Measurements from ENCODE around the gene SENP8. TPM values are rescaled to one million over a fixed set of nuclear protein-coding genes. Genes with fewer than 3 reads are reported as not detected.
A peak's percentile ranks its signal among the peaks of the same experiment; 100 is the strongest.
"Not testable (repeated sequence)": the region's sequence is repeated elsewhere in the genome, so short reads cannot be mapped to it uniquely, and the experiment has no call there.

Gene SENP8
- total RNA-seq, 3 donors from 2014 or later: 2.6 to 3.0 (median 2.9) TPM

DNA sequence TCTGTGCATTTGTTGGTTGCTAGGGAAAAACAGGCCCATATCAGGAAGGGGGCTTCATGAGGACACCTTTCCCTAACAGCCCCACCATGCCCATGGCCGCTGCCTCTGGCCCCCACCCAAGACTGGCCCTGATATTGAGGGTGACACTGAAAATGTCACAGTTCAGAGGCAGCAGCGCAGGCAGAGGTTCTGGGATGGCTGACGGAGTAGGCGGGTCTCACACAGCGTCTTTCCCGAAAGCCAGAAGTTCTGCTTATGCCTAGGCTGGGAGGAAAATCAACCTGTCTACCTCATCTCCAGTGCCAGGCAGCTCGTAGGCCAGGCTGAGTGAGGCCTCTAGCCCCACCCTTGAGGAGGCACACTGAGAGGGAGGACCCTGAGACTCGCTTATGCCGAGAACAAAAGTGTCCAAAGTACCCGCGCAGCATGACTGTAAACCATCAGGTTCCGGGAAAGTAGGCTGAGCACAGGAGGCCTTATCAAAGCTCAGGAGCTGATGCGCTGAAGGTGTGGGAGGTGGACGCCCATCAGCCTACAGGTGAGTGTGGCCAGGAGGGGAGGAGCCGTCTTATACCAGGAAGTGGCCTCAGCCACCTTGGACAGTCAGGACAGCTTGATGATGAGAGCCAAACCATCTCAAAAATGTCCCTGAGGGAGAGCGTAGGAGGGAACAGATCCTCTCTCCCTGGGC, 51.9 kb downstream of the SENP8 start:
- TF ChIP-seq, protein P1, sequence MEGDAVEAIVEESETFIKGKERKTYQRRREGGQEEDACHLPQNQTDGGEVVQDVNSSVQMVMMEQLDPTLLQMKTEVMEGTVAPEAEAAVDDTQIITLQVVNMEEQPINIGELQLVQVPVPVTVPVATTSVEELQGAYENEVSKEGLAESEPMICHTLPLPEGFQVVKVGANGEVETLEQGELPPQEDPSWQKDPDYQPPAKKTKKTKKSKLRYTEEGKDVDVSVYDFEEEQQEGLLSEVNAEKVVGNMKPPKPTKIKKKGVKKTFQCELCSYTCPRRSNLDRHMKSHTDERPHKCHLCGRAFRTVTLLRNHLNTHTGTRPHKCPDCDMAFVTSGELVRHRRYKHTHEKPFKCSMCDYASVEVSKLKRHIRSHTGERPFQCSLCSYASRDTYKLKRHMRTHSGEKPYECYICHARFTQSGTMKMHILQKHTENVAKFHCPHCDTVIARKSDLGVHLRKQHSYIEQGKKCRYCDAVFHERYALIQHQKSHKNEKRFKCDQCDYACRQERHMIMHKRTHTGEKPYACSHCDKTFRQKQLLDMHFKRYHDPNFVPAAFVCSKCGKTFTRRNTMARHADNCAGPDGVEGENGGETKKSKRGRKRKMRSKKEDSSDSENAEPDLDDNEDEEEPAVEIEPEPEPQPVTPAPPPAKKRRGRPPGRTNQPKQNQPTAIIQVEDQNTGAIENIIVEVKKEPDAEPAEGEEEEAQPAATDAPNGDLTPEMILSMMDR (IDR thresholded peaks at IDR 0.05): no peak
- DNase-seq: peak; percentile 75 to 87 (median 80)
- Histone ChIP-seq H3K36me3 (ENCODE audit: low read depth) (no peaks in the 10 kb centered on the region), H3K9me3 (no peaks in the 10 kb centered on the region), H3K4me1 (ENCODE audit: low read depth) (peaks cover 9% of the 10 kb centered on the region), H3K4me3 (no peak overlapping the region)
- intact Hi-C loops (cut with DNase I, micrococcal nuclease): no loop called here
- ATAC-seq: peak; percentile 96

DNA sequence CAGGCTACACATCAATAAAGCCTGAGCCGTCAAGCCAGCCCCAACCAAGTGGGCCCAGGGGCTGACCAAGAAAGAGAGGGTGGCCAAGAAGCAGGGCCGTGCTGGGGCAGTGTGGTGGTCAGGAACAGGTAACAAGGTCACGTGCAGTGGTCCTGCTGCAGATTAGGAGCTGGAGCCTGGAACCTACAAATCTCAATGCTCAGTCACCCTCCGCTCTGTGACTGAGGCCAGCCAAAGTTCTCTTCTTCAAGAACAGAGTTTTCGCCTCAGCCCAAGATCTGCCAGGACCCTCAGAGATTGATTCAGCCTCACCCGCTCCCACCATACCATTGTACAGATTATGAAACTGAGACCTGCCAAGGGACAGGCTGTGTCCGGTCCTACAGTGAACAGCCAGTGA, 52.5 kb downstream of the SENP8 start:
- intact Hi-C loops (cut with DNase I, micrococcal nuclease): no loop called here
- H3K4me3 ChIP-seq: no peak overlapping the region
- ATAC-seq: no peak
- H3K36me3 ChIP-seq (ENCODE audit: low read depth): no peaks in the 10 kb centered on the region
- no peak for DNase-seq
- no peaks in the 10 kb centered on the region for H3K9me3 ChIP-seq
- H3K4me1 ChIP-seq (ENCODE audit: low read depth): peaks cover 9% of the 10 kb centered on the region
- TF ChIP-seq, protein P1 (IDR thresholded peaks at IDR 0.05): no peak

DNA sequence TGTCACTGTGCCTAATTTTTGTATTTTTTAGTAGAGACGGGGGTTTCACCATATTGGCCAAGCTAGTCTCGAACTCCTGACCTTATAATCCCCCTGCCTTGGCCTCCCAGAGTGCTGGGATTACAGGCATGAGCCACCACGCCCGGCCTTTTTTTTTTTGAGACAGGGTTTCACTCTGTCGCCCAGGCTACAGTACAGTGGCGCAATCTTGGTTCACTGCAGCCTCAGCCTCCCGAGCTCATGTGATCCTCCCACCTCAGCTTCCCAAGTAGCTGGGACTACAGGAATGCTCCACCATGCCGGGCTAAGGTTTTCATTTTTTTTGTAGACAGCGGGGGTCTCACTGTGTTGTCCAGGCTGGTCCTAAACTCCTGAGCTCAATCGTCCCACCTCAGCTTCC, 53.8 kb downstream of the SENP8 start:
- H3K4me1 ChIP-seq (ENCODE audit: low read depth); H3K9me3 ChIP-seq; intact Hi-C loops (cut with DNase I, micrococcal nuclease); DNase-seq; H3K4me3 ChIP-seq; H3K36me3 ChIP-seq (ENCODE audit: low read depth); ATAC-seq: not testable (repeated sequence)

DNA sequence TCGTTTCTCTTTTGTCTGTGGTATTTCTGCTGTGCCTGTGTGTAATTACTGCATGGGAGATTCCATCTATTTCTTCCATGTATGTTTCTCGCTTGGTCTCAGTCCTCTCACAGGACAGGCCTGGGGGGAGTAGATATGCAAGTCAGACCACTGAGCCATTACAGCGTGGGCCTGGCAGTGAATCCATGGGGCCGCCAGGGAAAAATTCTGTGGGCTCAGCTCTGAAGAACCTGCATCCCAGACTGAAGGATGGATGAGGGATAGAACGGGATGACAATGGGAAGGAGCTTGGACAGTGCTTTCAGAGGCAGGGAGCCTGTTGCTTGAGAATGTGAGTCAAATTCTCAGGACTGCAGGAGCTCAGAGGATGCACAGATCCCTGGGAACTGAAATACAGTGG, 54.6 kb downstream of the SENP8 start:
- TF ChIP-seq, protein P1 (IDR thresholded peaks at IDR 0.05): no peak
- Histone ChIP-seq H3K4me1 (ENCODE audit: low read depth) (peaks cover 9% of the 10 kb centered on the region), H3K4me3 (no peak overlapping the region), H3K36me3 (ENCODE audit: low read depth) (no peaks in the 10 kb centered on the region), H3K9me3 (no peaks in the 10 kb centered on the region)
- ATAC-seq (no peak), DNase-seq (no peak)
- intact Hi-C loops (cut with DNase I, micrococcal nuclease): no loop called here

DNA sequence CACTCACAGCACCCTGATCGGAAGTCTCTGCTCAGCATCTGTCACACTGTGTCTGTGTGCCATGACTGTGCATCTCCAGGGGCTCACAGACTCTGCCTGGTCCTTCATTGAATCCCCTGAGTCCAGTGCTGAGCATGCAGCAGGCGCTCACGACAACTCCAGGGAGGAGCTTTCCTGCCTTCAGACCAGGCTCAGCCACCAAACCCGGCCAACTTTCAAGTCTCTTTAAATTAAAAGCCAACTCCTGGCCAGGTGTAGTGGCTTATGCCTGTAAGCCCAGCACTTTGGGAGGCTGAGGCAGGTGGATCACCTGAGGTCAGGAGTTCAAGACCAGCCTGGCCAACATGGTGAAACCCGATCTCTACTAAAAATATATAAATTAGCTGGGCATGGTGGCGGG, 55.2 kb downstream of the SENP8 start:
- TF ChIP-seq, protein P1 (IDR thresholded peaks at IDR 0.05): no peak
- Histone ChIP-seq H3K4me1 (ENCODE audit: low read depth) (peaks cover 9% of the 10 kb centered on the region), H3K4me3 (no peak overlapping the region), H3K9me3 (no peaks in the 10 kb centered on the region), H3K36me3 (ENCODE audit: low read depth) (no peaks in the 10 kb centered on the region)
- ATAC-seq (no peak), DNase-seq (no peak)
- intact Hi-C loops (cut with DNase I, micrococcal nuclease): no loop called here

DNA sequence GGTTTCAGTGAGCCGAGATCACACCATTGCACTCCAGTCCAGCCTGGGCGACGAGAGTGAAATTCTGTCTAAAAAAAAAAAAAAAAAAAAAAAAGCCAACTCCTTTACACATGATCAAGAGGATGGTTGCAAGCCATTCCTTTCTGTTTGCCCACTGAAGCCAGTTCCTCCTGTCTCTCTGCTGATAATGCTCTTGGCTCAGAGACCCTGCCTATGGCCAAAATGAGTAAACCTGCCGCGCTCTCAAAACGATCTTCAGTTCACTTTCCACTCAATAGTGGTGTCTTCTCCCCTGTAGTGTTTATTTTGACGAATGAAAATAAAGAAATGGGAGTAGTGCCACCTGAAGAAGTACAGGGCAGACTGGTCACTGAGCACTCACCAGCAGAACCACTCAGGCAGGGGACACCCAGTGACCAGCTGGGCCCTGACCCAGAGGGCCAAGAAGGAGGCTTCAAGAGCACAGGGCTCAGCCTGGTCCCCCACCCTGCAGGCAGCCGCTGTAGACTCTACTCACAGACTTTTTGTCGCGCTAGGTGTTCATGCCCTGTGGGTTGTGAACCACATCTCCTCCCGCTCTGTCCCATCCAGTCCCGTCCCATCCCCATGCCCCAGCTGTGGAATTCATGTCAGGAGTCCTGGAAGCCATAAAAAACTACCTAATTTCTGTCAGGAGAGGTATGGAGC, 55.8 kb downstream of the SENP8 start:
- intact Hi-C loops (cut with DNase I, micrococcal nuclease): no loop called here

More for the DNA sequence above, 55.8 kb downstream of the SENP8 start:
- no peaks in the 10 kb centered on the region for H3K36me3 ChIP-seq (ENCODE audit: low read depth)
- H3K4me1 ChIP-seq (ENCODE audit: low read depth): peaks cover 9% of the 10 kb centered on the region
- TF ChIP-seq, protein P1 (IDR thresholded peaks at IDR 0.05): no peak
- H3K4me3 ChIP-seq: no peak overlapping the region
- no peaks in the 10 kb centered on the region for H3K9me3 ChIP-seq
- DNase-seq: no peak
- no peak for ATAC-seq
